B cell (primary cell): ENCODE data around the gene SPON2.

Experiments
- CTCF ChIP-seq: fragments of 200-600 bp; IDR thresholded peaks from one replicate; pipeline ENCODE4 v1.8.0; 2022; ENCODE audit warnings: antibody characterized with exemption, mild to moderate bottlenecking
- EZH2 ChIP-seq: IDR thresholded peaks from 2 replicates; pipeline ENCODE4 v1.6.1; 2012; ENCODE audit warnings: borderline replicate concordance, low read depth, mild to moderate bottlenecking, moderate library complexity, low read length; ENCODE audit not compliant: insufficient read depth, poor library complexity, severe bottlenecking

GRCh38 chr4:1198098-1198844 lies 25.9 kb upstream of the SPON2 start:
- no peak for TF ChIP-seq CTCF
- no peak for TF ChIP-seq EZH2
